Activated CD4-positive, alpha-beta T cell treated with anti-CD3 and anti-CD28 coated beads for 4 hours (primary cell): ENCODE measurements around the gene PSME4.
"Not testable (repeated sequence)": the region's sequence is repeated elsewhere in the genome, so short reads cannot be mapped to it uniquely, and the experiment has no call there.

Source experiments
- DNase-seq, 2 donors: peaks; one replicate each; pipeline ENCODE4 v3.0.0-alpha.2; 2020

The PSME4 gene

DNA sequence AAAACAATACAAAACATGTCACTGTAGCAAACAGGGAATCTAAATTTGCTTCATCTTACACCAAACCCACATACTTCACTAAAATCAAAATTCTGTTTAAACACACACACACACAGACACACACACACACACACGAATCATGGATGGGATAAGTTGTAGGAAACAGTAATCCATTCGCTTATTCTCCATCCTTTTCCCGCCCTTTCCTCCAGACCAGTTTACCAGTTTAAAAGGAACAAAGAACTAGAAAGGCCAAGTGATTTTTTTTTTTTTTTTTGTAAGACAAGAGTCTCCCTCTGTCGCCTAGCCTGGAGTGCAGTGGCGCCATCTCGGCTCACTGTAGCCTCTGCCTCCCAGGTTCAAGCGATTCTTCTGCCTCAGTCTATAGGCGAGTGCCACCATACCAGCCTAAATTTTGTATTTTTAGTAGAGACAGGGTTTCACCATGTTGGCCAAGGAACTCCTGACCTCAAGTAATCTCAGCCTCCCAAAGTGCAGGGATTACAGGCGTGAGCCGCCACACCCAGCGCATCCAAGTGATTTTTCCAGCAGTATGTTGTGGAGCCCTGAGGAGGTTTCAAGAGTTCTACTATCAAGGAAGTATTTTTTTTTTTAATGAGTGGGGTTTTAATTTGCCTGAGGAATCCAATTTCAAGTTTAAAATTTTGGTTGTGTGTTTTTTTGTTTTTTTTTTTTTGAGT is 5.7 kb downstream of the PSME4 start:
- no peak for DNase-seq

DNA sequence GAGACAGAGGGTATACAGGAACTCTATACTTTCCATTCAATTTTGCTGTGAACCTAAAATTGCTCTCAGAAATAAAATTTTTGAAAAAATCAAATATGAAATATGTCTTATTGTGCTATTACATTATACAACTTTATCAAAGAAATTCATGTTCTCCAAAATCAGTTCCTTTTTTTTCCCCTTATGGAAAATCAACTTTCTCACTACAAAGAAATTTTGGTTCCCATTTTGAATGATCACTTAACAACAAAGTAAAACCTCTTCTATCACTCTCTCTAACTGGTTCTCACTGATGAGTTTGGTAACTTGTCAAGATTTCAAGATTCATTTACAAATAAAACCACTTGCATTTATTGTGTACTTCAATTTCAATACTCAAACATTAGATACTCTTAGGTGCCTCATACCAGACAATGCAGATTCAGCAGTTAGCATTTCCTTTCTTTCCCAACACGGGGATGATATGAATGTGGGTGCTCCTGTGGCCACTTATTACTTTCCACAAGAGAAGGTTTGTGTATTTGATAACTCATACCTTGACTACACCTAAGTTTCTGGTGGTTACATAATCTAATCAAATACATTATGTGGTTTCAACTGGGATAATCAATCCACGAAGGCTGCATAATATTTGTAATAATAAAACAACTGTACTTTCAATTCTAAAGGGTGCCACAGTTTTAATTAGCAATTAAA is 6.4 kb downstream of the PSME4 start:
- no peak for DNase-seq

DNA sequence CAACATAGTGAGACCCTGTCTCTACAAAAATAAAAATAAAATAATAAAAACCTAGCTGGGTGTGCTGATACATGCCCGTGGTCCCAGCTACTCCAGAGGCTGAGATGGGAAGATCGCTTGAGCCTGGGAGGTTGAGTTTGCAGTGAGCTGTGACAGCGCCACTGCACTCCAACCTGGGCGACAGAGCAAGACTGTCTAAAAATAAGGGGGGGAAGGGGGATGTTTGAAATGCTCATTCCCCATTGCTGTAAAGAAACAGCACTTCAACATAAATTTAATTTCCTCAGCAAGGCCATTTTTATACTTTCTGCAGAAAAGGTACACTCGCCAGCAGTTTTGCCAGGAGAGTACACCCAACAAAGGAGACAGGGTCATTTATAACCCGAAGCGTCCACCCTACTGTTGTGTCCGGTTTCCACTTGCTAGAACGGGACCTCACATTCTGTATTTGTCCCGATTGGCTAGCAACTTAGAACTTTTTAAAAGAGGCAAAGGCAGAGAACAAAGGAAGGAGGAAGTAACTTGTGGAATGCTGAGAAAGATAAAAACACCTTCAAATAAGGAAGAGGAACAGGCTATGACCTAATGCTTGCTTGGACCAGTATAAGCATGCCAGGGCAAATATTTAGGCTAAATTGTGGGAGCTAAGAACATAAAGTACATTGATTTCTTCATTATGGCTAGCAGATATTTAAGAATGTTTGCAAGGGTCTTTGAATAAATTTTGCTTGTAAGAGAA is 9.1 kb downstream of the PSME4 start:
- not testable (repeated sequence) for DNase-seq

DNA sequence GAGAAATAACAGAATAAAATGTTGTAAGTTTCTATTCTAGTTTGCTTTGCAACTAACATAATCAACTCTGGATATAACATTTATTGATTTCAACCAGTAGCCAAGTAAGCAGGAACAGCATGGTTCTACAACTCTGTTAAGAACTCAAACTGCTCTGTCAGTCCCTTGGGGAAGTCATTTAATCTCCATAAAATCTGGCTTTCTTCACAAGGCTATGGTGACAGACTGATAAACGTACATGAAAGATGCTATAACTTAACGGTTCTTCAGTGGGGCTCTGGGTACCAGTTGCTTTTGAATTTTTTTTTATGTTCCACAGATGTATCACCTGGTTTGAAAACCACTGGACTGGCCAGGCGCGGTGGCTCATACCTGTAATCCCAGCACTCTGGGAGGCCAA is 10.3 kb downstream of the PSME4 start:
- DNase-seq, result no peak

DNA sequence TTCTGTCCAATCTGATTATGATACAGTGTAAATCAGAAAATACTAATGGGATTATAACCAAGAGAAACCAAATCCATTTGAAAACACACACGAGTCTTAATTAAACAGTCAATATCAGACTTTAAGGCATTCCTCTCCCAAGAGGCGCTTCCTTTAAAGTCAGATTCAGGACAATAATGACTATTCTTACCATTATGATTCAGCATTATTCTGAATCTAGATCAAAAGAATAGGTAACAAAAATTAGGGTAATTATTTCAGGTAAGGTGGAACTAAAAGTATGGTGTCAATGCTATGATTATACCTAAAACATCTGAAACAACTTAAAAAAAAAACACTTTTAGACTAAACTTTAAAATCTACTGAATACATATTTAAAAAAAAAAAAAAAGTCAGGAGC is 12.3 kb downstream of the PSME4 start:
- no peak for DNase-seq

DNA sequence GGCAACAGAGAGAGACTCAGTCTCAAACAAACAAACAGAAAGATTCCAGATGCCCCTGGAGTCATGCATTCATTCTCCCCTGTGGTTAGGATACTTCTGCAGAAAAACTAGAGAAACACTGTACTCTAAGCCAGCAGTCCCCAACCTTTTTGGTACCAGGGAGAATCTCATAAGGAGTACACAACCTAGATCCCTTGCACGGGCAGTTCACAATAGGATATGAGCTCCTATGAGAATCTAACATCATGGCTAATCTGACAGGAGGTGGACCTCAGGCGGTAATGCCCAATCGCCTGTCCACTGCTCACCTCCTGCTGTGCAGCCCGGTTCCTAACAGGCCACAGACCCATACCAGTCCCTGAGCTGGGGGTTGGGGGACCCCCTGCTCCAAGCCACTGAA is 18.3 kb downstream of the PSME4 start:
- no peak for DNase-seq

DNA sequence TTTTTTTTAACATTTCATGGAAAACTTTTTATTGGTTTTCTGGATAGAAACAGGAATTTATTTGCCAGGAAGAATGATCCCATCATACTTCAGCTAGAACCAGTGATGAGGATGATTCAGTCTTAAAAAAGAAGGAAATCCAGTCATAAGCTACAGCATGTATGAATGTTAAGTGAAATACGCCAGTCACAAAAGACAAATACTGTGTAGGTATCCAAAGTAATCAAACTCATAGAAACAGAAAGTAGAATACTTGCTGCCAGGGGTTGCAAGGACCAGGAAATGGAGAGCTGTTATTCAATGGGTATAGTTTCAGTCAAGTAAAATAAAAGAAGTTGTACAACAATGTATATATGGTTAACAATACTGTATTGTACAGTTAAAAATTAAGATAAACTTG is 21.3 kb downstream of the PSME4 start:
- DNase-seq, result no peak

DNA sequence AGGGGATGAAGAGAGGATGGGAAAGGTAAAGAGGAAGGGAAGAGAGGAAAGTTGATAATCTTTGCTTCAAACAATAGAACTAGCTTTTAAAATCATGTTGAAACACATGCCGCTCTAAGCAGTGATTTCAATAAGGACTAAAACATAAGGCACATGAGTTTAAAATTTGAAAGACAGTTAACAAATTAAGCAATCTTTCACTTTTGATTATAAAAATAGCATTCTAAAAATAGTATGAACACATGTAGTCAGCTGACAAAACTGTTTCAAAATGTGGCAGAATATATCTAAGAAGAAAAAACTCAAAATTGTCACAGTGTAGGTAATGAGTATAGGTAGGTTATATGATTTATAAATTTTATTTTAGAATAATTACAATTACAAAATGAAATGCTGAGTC is 25.3 kb downstream of the PSME4 start:
- DNase-seq, result no peak

DNA sequence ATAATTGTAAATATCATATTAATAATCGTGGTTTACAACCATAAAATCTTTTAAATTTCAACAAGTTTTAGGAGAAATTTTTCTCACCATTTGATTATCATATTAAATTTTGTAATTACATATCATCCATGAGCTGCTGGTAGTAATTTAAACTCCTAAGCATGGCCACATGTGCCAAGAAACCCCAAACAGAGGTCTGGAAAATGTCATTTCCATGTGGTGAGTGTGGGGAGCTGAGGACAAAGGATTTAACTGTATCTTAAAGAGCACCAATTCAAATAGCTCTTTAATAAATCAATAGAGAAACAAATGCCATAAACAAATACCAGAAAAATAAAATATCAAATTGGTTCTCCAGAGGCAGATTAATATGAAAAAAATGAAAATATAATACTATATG is 26.3 kb downstream of the PSME4 start:
- no peak for DNase-seq

DNA sequence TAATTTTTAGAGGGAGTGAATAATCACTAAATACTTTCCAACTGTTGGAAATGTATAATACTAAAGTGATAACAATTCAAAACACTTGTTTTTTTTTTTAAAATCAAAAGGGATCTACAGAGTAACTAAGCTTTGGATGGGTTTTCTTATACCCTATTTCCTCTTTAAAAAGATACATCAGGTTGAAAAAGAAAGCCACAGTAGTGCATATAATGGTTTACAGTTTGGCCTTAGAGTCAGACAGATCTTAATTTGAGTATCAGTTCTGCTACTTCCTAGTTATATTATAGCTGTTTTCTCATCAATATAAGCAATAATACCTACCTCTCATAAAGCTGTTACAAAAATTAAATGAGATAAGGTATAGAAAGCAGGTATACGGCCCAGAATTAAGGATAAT is 28.5 kb downstream of the PSME4 start:
- no peak for DNase-seq

DNA sequence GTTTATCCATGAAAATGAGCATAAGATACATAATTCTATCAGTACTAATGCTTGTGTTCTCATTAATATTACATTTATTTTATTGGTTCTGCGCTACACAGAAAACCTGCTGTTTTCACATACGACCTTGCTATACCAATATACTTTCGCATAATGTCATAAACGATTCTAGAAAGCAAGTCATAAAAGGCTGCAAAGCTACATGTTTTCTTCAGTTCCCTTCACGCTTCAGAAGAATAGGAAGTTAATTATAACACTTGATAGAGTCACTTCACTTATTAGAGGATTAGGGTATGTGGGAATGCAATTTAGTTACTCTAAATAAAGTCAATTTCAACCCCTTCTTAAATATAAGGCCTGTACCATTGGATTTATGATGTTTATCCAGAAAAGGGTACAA is 29.0 kb downstream of the PSME4 start:
- DNase-seq, result no peak

DNA sequence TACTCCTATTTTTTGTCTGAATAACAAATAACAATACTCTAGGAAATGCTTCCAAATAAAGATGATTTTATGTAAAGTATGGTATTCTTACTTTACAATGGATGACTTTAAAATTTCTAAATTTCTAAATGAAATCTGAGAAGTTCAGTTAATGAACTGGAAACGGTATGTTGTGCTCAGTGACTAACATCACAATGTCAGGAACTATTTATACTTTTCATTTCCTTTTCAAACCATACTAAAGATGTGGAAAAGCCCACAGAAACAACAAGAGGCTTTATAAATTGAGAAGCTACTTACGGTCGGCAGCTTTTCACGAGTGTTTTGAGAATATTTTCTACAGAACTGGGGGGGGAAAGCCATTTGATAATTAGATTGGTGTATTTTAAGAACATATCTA is 31.1 kb downstream of the PSME4 start:
- no peak for DNase-seq

DNA sequence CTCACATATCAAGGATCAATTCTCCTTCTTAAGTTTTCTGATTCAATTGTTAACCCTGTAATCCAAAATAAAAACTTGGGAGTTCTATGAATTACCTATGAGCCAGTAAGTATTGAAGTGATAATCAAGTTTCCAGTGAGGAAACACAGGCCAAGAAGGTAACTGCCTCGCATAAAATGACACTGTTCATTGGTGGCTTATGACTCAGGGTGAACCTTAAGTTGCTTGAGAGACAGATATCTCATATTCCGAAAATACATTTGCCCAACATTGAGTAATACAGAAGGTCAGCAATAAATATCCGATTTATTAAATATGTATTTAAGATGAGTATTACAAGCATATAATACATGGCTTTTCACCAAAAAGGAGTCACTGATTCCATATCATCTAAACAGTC is 31.9 kb downstream of the PSME4 start:
- DNase-seq, result no peak

DNA sequence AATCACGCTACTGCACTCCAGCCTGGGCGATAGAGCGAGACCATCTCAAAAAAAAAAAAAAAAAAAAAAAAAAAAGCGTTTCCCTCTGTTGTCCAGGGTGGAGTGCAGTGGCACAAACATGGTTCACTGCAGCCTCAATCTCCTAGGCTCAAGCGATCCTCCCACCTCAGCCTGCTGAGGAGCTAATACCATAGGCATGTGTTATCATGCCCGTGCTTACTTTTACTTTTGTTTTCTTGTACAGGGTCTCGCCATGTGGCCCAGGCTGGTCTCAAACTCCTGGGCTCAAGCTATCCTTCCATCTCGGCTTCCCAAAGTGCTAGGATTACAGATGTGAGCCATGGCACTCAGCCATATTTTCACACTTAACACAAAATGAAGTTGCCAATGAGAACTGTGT is 37.5 kb downstream of the PSME4 start:
- DNase-seq, result no peak

DNA sequence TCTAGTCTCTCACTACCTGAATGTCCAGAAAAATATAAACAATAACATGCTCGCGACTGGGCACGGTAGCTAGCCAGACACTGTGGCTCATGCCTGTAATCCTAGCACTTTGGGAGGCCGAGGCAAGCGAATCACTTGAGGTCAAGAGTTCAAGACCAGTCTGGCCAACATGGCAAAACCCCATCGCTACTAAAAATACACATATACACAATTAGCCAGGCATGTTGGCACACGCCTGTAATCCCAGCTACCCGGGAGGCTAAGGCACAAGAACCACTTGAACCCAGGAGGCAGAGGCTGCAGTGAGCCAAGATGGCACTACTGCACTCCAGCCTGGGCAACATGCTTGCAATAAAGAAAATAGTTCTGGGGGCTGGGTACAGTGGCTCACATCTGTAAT is 44.5 kb downstream of the PSME4 start:
- DNase-seq, result not testable (repeated sequence)

DNA sequence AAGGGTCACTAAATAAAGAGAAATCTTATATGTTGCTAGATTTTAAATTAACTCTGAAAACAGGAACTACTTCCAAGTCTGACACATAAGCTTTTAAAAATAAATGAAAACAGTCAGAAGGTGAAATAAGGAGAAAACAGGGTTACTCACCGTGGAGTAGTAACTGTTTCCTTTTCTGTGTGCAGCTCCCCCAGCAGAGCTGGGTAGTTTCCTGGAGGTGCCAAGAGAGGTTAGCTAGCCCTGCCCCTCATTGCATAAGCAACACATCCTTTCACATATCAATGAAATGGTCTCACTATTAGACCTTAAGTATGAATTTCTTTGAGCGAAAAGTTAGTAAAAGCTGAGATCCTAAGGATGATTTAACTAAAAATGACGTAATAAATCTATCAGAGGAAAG is 57.1 kb downstream of the PSME4 start:
- peak in 1 of 2 donors; percentile 2 for DNase-seq

DNA sequence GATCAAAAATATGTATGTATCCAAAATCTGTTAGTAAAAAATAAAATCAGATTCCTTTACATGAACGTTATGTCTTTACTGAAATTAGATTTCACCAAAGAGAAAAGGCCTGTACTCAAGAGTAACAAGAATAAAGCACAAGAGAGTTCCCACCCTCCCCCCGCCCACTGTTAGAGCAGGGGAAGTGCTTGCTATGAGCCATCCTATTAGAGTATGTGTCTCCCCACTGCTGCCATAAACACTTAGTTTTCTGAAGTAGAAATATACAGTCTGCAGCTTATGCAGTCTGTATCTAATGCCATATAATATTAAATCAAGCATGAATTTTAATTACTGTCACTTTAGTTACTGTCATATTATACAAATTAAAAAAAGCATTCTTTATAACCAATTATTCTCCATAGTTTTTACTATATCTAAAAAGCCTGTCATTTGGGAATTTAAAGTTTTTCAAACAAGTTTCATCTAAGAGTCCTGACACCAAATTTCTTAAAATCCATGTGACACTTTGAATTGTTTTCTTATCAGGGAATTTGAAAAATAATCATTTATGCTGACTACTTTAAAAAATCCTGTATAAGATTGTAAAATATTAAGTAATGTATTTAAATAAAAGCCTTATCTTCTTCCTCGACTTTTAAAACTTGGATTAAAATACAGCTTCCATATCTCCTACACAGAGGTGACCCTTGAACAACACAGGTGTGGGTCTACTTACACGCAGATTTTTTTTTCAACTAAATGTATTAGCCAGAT is 59.2 kb downstream of the PSME4 start:
- DNase-seq, result no peak

DNA sequence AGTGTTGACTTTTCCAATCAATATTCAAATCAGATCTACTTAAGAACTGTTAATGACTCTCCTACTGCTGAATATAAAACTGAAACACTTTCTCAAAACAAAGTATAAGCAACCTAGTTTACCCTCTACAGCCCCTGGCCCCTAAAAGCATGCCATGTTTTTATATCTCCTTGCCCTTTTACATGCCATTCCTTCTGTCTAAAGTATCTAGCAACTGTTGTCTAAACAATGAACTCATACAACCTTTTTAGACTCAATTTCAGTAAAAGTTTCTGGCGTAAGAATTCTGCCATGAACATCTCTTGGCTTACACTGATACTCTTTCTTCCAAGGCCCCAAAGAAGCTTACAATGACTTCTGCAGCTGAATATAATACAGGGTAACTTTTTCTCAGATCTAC is 63.2 kb downstream of the PSME4 start:
- DNase-seq, result no peak

DNA sequence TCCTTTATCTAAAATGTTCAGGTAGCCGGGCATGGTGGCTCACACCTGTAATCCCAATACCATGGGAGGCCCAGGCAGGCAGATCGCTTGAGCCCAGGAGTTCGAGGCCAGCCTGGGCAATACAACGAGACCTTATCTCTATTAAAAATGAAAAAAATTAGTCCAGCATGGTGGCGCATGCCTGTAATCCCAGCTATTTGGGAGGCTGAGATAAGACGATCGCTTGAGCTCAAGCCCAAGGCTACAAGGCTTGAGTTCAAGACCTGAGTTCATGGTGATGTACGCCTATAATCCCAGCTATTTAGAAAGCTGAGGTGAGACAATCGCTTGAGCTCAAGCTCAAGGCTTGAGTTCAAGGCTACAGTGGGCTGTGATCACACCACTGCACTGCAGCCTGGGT is 65.4 kb downstream of the PSME4 start:
- DNase-seq, result no peak

DNA sequence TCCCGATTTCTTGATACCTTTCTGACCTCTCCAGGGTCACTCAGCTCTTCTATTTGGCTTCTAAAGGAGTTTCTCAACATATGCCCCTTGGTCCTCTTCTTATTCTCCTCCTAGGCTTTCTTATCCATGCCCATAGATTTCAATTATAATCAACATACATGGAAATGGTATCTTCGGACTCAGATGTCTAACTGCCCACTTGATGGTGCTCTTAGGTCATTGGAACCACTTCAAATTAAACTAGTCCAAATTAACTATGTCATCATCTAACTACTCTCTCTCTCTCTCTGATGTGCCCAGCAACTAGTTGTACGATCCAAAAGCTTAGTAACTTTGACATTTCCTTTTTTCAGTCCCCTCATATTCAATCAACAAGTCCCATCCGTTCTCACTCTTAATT is 67.8 kb downstream of the PSME4 start:
- no peak for DNase-seq

DNA sequence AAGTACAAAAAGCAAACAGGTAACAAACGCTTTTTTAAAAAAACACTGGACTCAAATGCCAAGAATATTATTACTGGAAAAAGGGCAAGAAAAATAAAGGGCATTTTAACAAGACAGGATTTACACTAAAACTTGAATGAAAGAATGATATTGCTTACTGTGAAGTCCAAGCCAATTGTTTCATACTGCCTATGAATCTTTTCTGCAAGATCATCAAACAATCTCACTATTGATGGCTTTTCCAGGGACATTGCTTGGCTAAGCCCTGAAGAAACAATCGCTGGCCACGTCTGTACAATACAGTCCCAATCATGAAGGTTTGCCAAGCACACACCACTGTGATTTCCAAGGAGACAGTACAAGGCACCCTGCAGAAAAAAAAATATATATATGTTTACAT is 69.6 kb downstream of the PSME4 start:
- DNase-seq, result no peak

DNA sequence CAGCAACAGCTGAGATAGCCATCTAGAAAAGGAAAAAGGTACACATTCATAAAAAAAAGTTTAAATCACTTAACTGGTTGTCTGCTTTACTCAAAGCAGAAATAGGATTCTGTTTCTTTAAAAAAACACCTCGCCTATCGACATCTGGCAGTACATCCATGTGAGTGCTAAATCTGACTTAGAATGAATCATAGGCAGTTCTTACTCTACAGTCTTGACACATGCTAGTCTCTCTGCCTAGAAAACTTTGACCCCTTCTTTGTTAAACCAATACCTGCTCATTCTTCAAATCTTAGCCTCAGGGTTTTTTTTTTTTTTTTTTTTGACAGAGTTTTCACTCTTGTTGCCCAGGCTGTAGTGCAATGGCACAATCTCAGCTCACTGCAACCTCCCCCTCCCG is 73.9 kb downstream of the PSME4 start:
- DNase-seq, result no peak
